ENCODE measurements around the gene ADAM23. TPM values are rescaled to one million over a fixed set of nuclear protein-coding genes. Genes with fewer than 3 reads are reported as not detected.

The ADAM23 gene
- total and polyA plus RNA-seq, 2 of the 13 experiments (the other 11 are each of a cell fraction or from before 2014, with no cell fraction given), result 0.04 TPM; not detected in 1

- ChIA-PET POLR2A (no interaction called here), CTCF (ENCODE audit: low intra/inter-chr PET ratio, low total read pairs) (interaction anchor here (0.6 to 1.1 kb wide), 2 partner anchors 138 to 164 kb away, joined by 3 read pairs; no protein-coding TSS in a partner anchor)
- no peak for FAIRE-seq
Measured at GRCh38 chr2:206555721-206556120, 112.4 kb downstream of the ADAM23 start.

GRCh38 chr2:206556357-206556949 is 113.1 kb downstream of the ADAM23 start:
- FAIRE-seq, result peak; percentile 70
- BruUV-seq (replicated peaks), result no TSS peak
- Histone ChIP-seq H3K79me2 (ENCODE audit: insufficient read depth, low read length) (no peaks in the 10 kb centered on the region), H3K4me1 (ENCODE audit: insufficient read depth, low read length) (no peaks in the 10 kb centered on the region), H3K4me2 (ENCODE audit: low read depth, low read length) (no peak overlapping the region), H3K27me3 (ENCODE audit: control insufficient read depth in 1 of 2, insufficient read depth in 2 of 2, low read length in 2 of 2) (no peaks in the 10 kb centered on the region), H3K36me3 (replicated peaks in 1 of 2; ENCODE audit: control insufficient read depth in 1 of 2, insufficient read depth in 2 of 2, low read length in 2 of 2) (no peaks in the 10 kb centered on the region), H3K9me3 (ENCODE audit: low read length) (no peaks in the 10 kb centered on the region), H3K4me3 (replicated peaks in 1 of 3; ENCODE audit: insufficient read depth in 1 of 3, low read depth in 2 of 3, low read length in 3 of 3) (no peak overlapping the region), H3K9ac (ENCODE audit: insufficient read depth, low read depth, low read length) (no peak overlapping the region), H3K27ac (ENCODE audit: extremely low read length, insufficient read depth, low read length) (no peak overlapping the region), H2AFZ (ENCODE audit: low read length) (no peak overlapping the region), H4K20me1 (ENCODE audit: insufficient read depth, low read length) (no peaks in the 10 kb centered on the region)
- CTCF ChIA-PET (ENCODE audit: low intra/inter-chr PET ratio, low total read pairs), result interaction anchor here (0.6 to 1.1 kb wide), 2 partner anchors 137 to 164 kb away, joined by 3 read pairs; no protein-coding TSS in a partner anchor
- WGBS (ENCODE audit: low lambda C conversion rate), result 35% methylated on average over 5 of the region's 5 CpGs
- peak; percentile 67 for ATAC-seq
- intact Hi-C loops (cut with micrococcal nuclease; ENCODE audit: unreplicated experiment) (loop anchor here (10.0 kb wide), 1 partner anchor 392 kb away; no protein-coding TSS in a partner anchor), in situ Hi-C loops (cut with HindIII; ENCODE audit: extremely low pct_ligation_motif_present, low pct_unique_long_range_greater_than_20kb) (loop anchor here (10.0 kb wide), 1 partner anchor 162 kb away; no protein-coding TSS in a partner anchor)
- POLR2A ChIA-PET, result no interaction called here
- peak; percentile 25 for DNase-seq (ENCODE audit: low spot score)
- TF ChIP-seq MED13 (CRISPR knock-in tag; IDR thresholded peaks at IDR 0.05) (no peak), HMGXB3 (CRISPR knock-in tag; IDR thresholded peaks at IDR 0.05; ENCODE audit: borderline replicate concordance) (no peak), ZKSCAN8 (CRISPR knock-in tag; IDR thresholded peaks at IDR 0.05; ENCODE audit: borderline replicate concordance) (no peak), SRSF1 (optimal IDR thresholded peaks at IDR 0.05; ENCODE audit: low read depth, low read length) (no peak), KDM4B (CRISPR knock-in tag; IDR thresholded peaks at IDR 0.05) (no peak), CTCF (CRISPR knock-in tag; IDR thresholded peaks at IDR 0.05) (peak; percentile 58), MATR3 (CRISPR knock-in tag; IDR thresholded peaks at IDR 0.05) (no peak), FOXP1 (IDR thresholded peaks at IDR 0.05) (no peak), FOXP1 (CRISPR knock-in tag; IDR thresholded peaks at IDR 0.05) (no peak)

More at GRCh38 chr2:206555721-206556120, 112.4 kb downstream of the ADAM23 start:
- Histone ChIP-seq H3K9me3 (ENCODE audit: low read length) (no peaks in the 10 kb centered on the region), H3K36me3 (replicated peaks in 1 of 2; ENCODE audit: control insufficient read depth in 1 of 2, insufficient read depth in 2 of 2, low read length in 2 of 2) (no peaks in the 10 kb centered on the region), H3K27ac (ENCODE audit: extremely low read length, insufficient read depth, low read length) (no peak overlapping the region), H3K9ac (ENCODE audit: insufficient read depth, low read depth, low read length) (no peak overlapping the region), H3K4me2 (ENCODE audit: low read depth, low read length) (no peak overlapping the region), H3K4me3 (replicated peaks in 1 of 3; ENCODE audit: insufficient read depth in 1 of 3, low read depth in 2 of 3, low read length in 3 of 3) (no peak overlapping the region), H3K27me3 (ENCODE audit: control insufficient read depth in 1 of 2, insufficient read depth in 2 of 2, low read length in 2 of 2) (no peaks in the 10 kb centered on the region), H3K79me2 (ENCODE audit: insufficient read depth, low read length) (no peaks in the 10 kb centered on the region), H3K4me1 (ENCODE audit: insufficient read depth, low read length) (no peaks in the 10 kb centered on the region), H4K20me1 (ENCODE audit: insufficient read depth, low read length) (no peaks in the 10 kb centered on the region), H2AFZ (ENCODE audit: low read length) (no peak overlapping the region)
- no peak for DNase-seq (ENCODE audit: low spot score)
- no peak for ATAC-seq
- in situ Hi-C loops (cut with HindIII; ENCODE audit: extremely low pct_ligation_motif_present, low pct_unique_long_range_greater_than_20kb), result loop anchor here (10.0 kb wide), 1 partner anchor 161 kb away; no protein-coding TSS in a partner anchor
- TF ChIP-seq RORA (CRISPR knock-in tag; IDR thresholded peaks at IDR 0.05) (no peak), ZNF367 (CRISPR knock-in tag; IDR thresholded peaks at IDR 0.05; ENCODE audit: borderline replicate concordance) (no peak), RARA (CRISPR knock-in tag; IDR thresholded peaks at IDR 0.05) (no peak), ZNF747 (CRISPR knock-in tag; IDR thresholded peaks at IDR 0.05; ENCODE audit: borderline replicate concordance) (no peak), TP53 (CRISPR knock-in tag; conservative IDR thresholded peaks at IDR 0.05) (no peak), TEAD2 (CRISPR knock-in tag; IDR thresholded peaks at IDR 0.05) (no peak)
- BruUV-seq (replicated peaks), result no TSS peak
- intact Hi-C loops (cut with micrococcal nuclease; ENCODE audit: unreplicated experiment), result loop anchor here (10.0 kb wide), 1 partner anchor 391 kb away; no protein-coding TSS in a partner anchor

Data from HepG2 (cell line).